ENCODE data around the gene VEZT. TPM values are rescaled to one million over a fixed set of nuclear protein-coding genes. Genes with fewer than 3 reads are reported as not detected.
"Not testable (repeated sequence)": the region's sequence is repeated elsewhere in the genome, so short reads cannot be mapped to it uniquely, and the experiment has no call there.

VEZT gene
- total RNA-seq, 1 donor from 2014 or later: 148 TPM

GRCh38 chr12:95318071-95318545 is 100.5 kb downstream of the VEZT start:
- H3K36me3 Mint-ChIP-seq (ENCODE audit: unreplicated experiment): no peaks in the 10 kb centered on the region
- H3K9me3 Mint-ChIP-seq (ENCODE audit: unreplicated experiment): no peaks in the 10 kb centered on the region
- H3K4me1 Mint-ChIP-seq (ENCODE audit: low read depth, unreplicated experiment): no peaks in the 10 kb centered on the region
- no peak overlapping the region for H3K4me3 Mint-ChIP-seq (ENCODE audit: unreplicated experiment)
- TF ChIP-seq CTCF (IDR thresholded peaks at IDR 0.05; ENCODE audit: partially characterized antibody, unreplicated experiment): no peak
- DNase-seq: no peak
- no peak overlapping the region for H3K27ac Mint-ChIP-seq (ENCODE audit: unreplicated experiment)
- H3K27me3 Mint-ChIP-seq (ENCODE audit: unreplicated experiment): peaks cover 2% of the 10 kb centered on the region

GRCh38 chr12:95319694-95320331 is 102.2 kb downstream of the VEZT start:
- Mint-ChIP-seq H3K36me3 (ENCODE audit: unreplicated experiment) (no peaks in the 10 kb centered on the region), H3K4me3 (ENCODE audit: unreplicated experiment) (no peak overlapping the region), H3K9me3 (ENCODE audit: unreplicated experiment) (no peaks in the 10 kb centered on the region), H3K27ac (ENCODE audit: unreplicated experiment) (no peak overlapping the region), H3K27me3 (ENCODE audit: unreplicated experiment) (peaks cover 2% of the 10 kb centered on the region), H3K4me1 (ENCODE audit: low read depth, unreplicated experiment) (no peaks in the 10 kb centered on the region)
- TF ChIP-seq CTCF (IDR thresholded peaks at IDR 0.05; ENCODE audit: partially characterized antibody, unreplicated experiment): no peak
- DNase-seq: no peak

GRCh38 chr12:95321516-95322246 is 104.1 kb downstream of the VEZT start:
- Mint-ChIP-seq H3K9me3 (ENCODE audit: unreplicated experiment) (no peaks in the 10 kb centered on the region), H3K4me1 (ENCODE audit: low read depth, unreplicated experiment) (no peaks in the 10 kb centered on the region), H3K27ac (ENCODE audit: unreplicated experiment) (no peak overlapping the region), H3K4me3 (ENCODE audit: unreplicated experiment) (no peak overlapping the region), H3K36me3 (ENCODE audit: unreplicated experiment) (no peaks in the 10 kb centered on the region), H3K27me3 (ENCODE audit: unreplicated experiment) (peaks cover under 1% of the 10 kb centered on the region)
- DNase-seq: no peak
- TF ChIP-seq CTCF (IDR thresholded peaks at IDR 0.05; ENCODE audit: partially characterized antibody, unreplicated experiment): no peak

- Mint-ChIP-seq H3K27me3 (ENCODE audit: unreplicated experiment) (peaks cover 3% of the 10 kb centered on the region), H3K9me3 (ENCODE audit: unreplicated experiment) (no peaks in the 10 kb centered on the region), H3K36me3 (ENCODE audit: unreplicated experiment) (no peaks in the 10 kb centered on the region), H3K4me3 (ENCODE audit: unreplicated experiment) (no peak overlapping the region), H3K27ac (ENCODE audit: unreplicated experiment) (no peak overlapping the region), H3K4me1 (ENCODE audit: low read depth, unreplicated experiment) (no peaks in the 10 kb centered on the region)
- no peak for DNase-seq
- no peak for TF ChIP-seq CTCF (IDR thresholded peaks at IDR 0.05; ENCODE audit: partially characterized antibody, unreplicated experiment)
These were observed 104.7 kb downstream of the VEZT start for GRCh38 chr12:95322326-95322725.

GRCh38 chr12:95323212-95323611 is 105.6 kb downstream of the VEZT start:
- Mint-ChIP-seq H3K9me3 (ENCODE audit: unreplicated experiment) (no peaks in the 10 kb centered on the region), H3K36me3 (ENCODE audit: unreplicated experiment) (no peaks in the 10 kb centered on the region), H3K4me1 (ENCODE audit: low read depth, unreplicated experiment) (no peaks in the 10 kb centered on the region), H3K27me3 (ENCODE audit: unreplicated experiment) (peaks cover 3% of the 10 kb centered on the region), H3K4me3 (ENCODE audit: unreplicated experiment) (no peak overlapping the region), H3K27ac (ENCODE audit: unreplicated experiment) (no peak overlapping the region)
- no peak for DNase-seq
- no peak for TF ChIP-seq CTCF (IDR thresholded peaks at IDR 0.05; ENCODE audit: partially characterized antibody, unreplicated experiment)

- not testable (repeated sequence) for H3K27ac Mint-ChIP-seq (ENCODE audit: unreplicated experiment); DNase-seq; H3K9me3 Mint-ChIP-seq (ENCODE audit: unreplicated experiment); H3K36me3 Mint-ChIP-seq (ENCODE audit: unreplicated experiment); H3K4me3 Mint-ChIP-seq (ENCODE audit: unreplicated experiment); H3K27me3 Mint-ChIP-seq (ENCODE audit: unreplicated experiment); H3K4me1 Mint-ChIP-seq (ENCODE audit: low read depth, unreplicated experiment)
These were observed 106.6 kb downstream of the VEZT start for GRCh38 chr12:95324246-95324645.
